Measurements from ENCODE around the gene KAT8. TPM values are rescaled to one million over a fixed set of nuclear protein-coding genes. Genes with fewer than 3 reads are reported as not detected.

KAT8 gene
- total RNA-seq, 1 donor from 2014 or later = 93.7 TPM

DNA sequence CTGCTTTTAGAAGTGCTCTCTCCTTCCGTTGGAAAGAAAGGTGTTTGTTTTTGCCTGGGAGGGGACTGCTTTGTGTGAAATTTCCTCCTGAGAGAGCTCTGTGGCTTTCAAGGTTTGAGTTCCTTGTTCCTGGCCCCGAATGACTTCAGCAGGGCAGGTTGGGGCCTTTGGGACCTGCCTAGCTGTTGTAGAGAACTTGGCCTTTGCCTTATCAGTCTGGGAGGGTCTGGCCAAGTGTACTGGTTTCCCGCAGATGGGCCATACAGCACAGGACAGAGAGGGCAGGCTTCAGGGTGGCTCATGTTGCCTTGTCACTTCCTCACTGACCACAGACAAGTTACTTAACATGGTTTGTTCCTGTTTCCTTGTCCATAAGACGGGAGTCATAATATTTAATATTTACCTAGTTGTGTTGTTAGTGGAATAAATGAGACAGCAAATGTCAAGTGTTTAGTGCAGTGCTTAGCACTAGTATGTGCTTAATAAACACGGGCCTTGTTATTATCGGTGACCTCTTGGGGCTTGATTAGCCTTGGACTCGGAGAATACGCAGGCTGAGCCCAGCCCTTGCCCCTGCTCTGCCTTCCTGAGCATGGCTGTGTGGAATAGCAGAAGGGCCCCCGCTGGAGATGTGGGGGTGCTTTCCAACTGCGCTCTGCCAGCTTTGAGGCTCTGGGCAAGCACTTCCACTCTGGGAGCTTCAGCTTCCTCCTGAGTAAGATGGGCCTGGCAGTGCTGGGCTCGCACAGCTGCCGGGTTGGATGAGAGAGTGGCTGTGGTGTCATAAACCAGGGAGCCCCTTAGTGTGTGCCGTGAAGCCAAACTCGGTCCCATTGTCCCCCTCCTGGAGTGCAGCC lies 11.5 kb downstream of the KAT8 start:
- CTCF ChIA-PET = no interaction called here
- Mint-ChIP-seq H3K27me3 (no peaks in the 10 kb centered on the region), H3K4me3 (no peak overlapping the region), H3K4me1 (no peaks in the 10 kb centered on the region), H3K36me3 (ENCODE audit: low read depth) (peaks cover 82% of the 10 kb centered on the region), H3K9me3 (no peaks in the 10 kb centered on the region), H3K27ac (no peak overlapping the region)
- no peak for ATAC-seq (ENCODE audit: low read depth)
- POLR2A ChIA-PET = interaction anchor here (1.7 to 2.3 kb wide), 2 partner anchors 11 to 13 kb away, joined by 10 to 16 read pairs; partner anchors contain the start of gene KAT8
- intact Hi-C loops (cut with micrococcal nuclease) = no loop called here
- no peak for DNase-seq
- TF ChIP-seq, protein P1, sequence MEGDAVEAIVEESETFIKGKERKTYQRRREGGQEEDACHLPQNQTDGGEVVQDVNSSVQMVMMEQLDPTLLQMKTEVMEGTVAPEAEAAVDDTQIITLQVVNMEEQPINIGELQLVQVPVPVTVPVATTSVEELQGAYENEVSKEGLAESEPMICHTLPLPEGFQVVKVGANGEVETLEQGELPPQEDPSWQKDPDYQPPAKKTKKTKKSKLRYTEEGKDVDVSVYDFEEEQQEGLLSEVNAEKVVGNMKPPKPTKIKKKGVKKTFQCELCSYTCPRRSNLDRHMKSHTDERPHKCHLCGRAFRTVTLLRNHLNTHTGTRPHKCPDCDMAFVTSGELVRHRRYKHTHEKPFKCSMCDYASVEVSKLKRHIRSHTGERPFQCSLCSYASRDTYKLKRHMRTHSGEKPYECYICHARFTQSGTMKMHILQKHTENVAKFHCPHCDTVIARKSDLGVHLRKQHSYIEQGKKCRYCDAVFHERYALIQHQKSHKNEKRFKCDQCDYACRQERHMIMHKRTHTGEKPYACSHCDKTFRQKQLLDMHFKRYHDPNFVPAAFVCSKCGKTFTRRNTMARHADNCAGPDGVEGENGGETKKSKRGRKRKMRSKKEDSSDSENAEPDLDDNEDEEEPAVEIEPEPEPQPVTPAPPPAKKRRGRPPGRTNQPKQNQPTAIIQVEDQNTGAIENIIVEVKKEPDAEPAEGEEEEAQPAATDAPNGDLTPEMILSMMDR (IDR thresholded peaks at IDR 0.05) = no peak

DNA sequence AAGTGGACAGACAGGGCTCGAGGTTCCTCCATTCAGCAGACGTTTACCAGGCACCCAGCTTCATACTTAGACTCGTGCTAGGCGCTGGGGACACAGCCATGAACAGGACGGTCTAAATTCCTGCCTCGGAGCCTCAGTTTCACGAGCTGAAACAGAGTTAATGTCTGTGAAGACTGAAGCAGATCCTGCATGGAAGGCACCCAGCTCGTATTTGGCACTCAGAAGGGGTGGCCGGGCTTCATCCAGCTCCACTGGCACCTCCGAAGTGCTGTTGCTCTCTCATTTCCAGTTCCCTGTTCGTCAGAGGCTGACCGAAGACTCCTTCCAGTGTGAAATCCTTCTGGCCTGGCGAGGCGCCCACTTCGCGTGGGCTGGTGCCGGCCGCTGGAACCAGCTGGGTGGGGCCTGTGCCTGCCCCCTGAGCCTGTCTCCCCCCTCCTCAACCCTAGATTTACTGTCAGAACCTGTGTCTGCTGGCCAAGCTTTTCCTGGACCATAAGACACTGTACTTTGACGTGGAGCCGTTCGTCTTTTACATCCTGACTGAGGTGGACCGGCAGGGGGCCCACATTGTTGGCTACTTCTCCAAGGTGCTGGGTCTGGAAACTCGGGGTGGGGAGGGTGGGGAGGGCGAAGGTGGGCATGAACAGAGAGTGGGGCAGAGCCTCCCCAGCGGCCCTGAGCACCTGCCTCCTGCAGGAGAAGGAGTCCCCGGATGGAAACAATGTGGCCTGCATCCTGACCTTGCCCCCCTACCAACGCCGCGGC lies 12.3 kb downstream of the KAT8 start:
- Mint-ChIP-seq H3K9me3 (no peaks in the 10 kb centered on the region), H3K4me1 (no peaks in the 10 kb centered on the region), H3K4me3 (no peak overlapping the region), H3K27ac (no peak overlapping the region), H3K27me3 (no peaks in the 10 kb centered on the region), H3K36me3 (ENCODE audit: low read depth) (peaks cover 77% of the 10 kb centered on the region)
- ChIA-PET POLR2A (interaction anchor here (1.7 to 2.3 kb wide), 2 partner anchors 12 to 13 kb away, joined by 10 to 16 read pairs; partner anchors contain the start of gene KAT8), CTCF (no interaction called here)
- TF ChIP-seq, protein P1 (IDR thresholded peaks at IDR 0.05) = no peak
- ATAC-seq (ENCODE audit: low read depth) (no peak), DNase-seq (no peak)
- intact Hi-C loops (cut with micrococcal nuclease) = no loop called here

DNA sequence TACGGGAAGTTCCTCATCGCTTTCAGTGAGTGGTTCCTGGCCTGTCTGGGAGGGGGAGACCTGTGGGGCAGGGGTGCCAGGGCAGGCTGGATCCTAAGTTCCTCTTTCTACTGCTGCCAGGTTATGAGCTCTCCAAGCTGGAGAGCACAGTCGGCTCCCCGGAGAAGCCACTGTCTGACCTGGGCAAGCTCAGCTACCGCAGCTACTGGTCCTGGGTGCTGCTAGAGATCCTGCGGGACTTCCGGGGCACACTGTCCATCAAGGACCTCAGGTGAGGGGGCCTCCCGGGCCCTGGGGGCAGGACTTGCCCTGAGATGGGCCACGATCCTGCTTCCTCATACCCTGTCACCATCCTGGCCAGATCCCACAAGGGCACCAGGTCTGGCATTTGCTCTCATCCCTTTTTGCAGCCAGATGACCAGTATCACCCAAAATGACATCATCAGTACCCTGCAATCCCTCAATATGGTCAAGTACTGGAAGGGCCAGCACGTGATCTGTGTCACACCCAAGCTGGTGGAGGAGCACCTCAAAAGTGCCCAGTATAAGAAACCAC lies 12.9 kb downstream of the KAT8 start:
- POLR2A ChIA-PET = interaction anchor here (1.7 to 2.3 kb wide), 2 partner anchors 12 to 13 kb away, joined by 10 to 16 read pairs; partner anchors contain the start of gene KAT8
- no peak for DNase-seq

DNA sequence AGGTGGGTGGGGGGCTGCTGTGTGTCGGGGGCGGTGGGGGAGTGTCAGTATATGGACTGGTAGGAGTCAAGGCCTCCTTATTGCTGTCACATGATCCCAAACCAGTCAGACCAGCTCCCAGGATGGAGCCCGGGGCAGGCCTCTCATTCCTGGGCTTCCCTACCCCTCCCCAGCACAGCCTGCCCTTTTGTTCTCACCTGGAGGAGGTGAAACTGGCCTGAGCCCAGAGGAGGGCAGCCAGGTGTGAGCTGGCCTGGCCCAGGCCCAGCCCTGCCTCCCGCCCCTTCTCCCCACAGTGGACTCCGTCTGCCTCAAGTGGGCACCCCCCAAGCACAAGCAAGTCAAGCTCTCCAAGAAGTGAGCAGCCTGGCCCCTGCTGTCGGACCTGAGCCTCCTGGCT lies 13.4 kb downstream of the KAT8 start:
- Mint-ChIP-seq H3K27ac (no peak overlapping the region), H3K4me1 (no peaks in the 10 kb centered on the region), H3K9me3 (no peaks in the 10 kb centered on the region), H3K4me3 (no peak overlapping the region), H3K27me3 (no peaks in the 10 kb centered on the region), H3K36me3 (ENCODE audit: low read depth) (peaks cover 69% of the 10 kb centered on the region)
- TF ChIP-seq, protein P1 (IDR thresholded peaks at IDR 0.05) = no peak
- no peak for DNase-seq
- POLR2A ChIA-PET = interaction anchor here (1.7 to 2.3 kb wide), 2 partner anchors 11 to 13 kb away, joined by 10 to 16 read pairs; partner anchors contain the start of gene KAT8
- intact Hi-C loops (cut with micrococcal nuclease) = no loop called here
- ATAC-seq (ENCODE audit: low read depth) = no peak
- CTCF ChIA-PET = no interaction called here

More for the DNA sequence above, 12.9 kb downstream of the KAT8 start:
- Mint-ChIP-seq H3K36me3 (ENCODE audit: low read depth) (peaks cover 73% of the 10 kb centered on the region), H3K4me3 (no peak overlapping the region), H3K9me3 (no peaks in the 10 kb centered on the region), H3K4me1 (no peaks in the 10 kb centered on the region), H3K27ac (no peak overlapping the region), H3K27me3 (no peaks in the 10 kb centered on the region)
- TF ChIP-seq, protein P1 (IDR thresholded peaks at IDR 0.05) = no peak
- CTCF ChIA-PET = no interaction called here
- intact Hi-C loops (cut with micrococcal nuclease) = no loop called here
- no peak for ATAC-seq (ENCODE audit: low read depth)
